ENCODE data around the gene ARHGEF4.

ARHGEF4 gene

GRCh38 chr2:130864830-130865800 is 28.4 kb downstream of the ARHGEF4 start:
- no peak for DNase-seq

GRCh38 chr2:130869441-130870160 is 32.9 kb downstream of the ARHGEF4 start:
- no peak for DNase-seq

GRCh38 chr2:130870161-130870485 is 33.4 kb downstream of the ARHGEF4 start:
- no peak for DNase-seq

GRCh38 chr2:130870779-130871178 is 34.1 kb downstream of the ARHGEF4 start:
- no peak for DNase-seq

GRCh38 chr2:130871843-130872740 is 35.4 kb downstream of the ARHGEF4 start:
- no peak for DNase-seq

GRCh38 chr2:130872741-130873125 is 36.0 kb downstream of the ARHGEF4 start:
- no peak for DNase-seq

GRCh38 chr2:130873700-130874346 is 37.1 kb downstream of the ARHGEF4 start:
- DNase-seq, result peak; percentile 19

- no peak for DNase-seq
Observed at GRCh38 chr2:130874512-130874911, 37.8 kb downstream of the ARHGEF4 start.

- no peak for DNase-seq
Observed at GRCh38 chr2:130875935-130876334, 39.2 kb downstream of the ARHGEF4 start.

- no peak for DNase-seq
Observed at GRCh38 chr2:130877258-130877657, 40.5 kb downstream of the ARHGEF4 start.

GRCh38 chr2:130878316-130878715 is 41.6 kb downstream of the ARHGEF4 start:
- DNase-seq, result no peak

GRCh38 chr2:130878933-130879332 is 42.2 kb downstream of the ARHGEF4 start:
- no peak for DNase-seq

- DNase-seq, result no peak
Observed at GRCh38 chr2:130882111-130882690, 45.5 kb downstream of the ARHGEF4 start.

GRCh38 chr2:130882991-130883390 is 46.3 kb downstream of the ARHGEF4 start:
- no peak for DNase-seq

GRCh38 chr2:130883496-130883895 is 46.8 kb downstream of the ARHGEF4 start:
- no peak for DNase-seq

GRCh38 chr2:130884013-130884412 is 47.3 kb downstream of the ARHGEF4 start:
- no peak for DNase-seq

- DNase-seq, result no peak
Observed at GRCh38 chr2:130884503-130884902, 47.8 kb downstream of the ARHGEF4 start.

- no peak for DNase-seq
Observed at GRCh38 chr2:130887643-130888042, 50.9 kb downstream of the ARHGEF4 start.

- no peak for DNase-seq
Observed at GRCh38 chr2:130890941-130891669, 54.4 kb downstream of the ARHGEF4 start.

GRCh38 chr2:130891966-130892365 is 55.3 kb downstream of the ARHGEF4 start:
- DNase-seq, result no peak

Data from GDM1 (cell line).